GM19351 (cell line): ENCODE results near the gene CNR1.
A peak's percentile ranks its signal among the peaks of the same experiment; 100 is the strongest.
"Not testable (repeated sequence)": the region's sequence is repeated elsewhere in the genome, so short reads cannot be mapped to it uniquely, and the experiment has no call there.

Experiments
- ATAC-seq: cut with Tn5 transposase; IDR thresholded peaks from one replicate; pipeline ENCODE4 v1.9.1; 2021; ENCODE audit warnings: mild to moderate bottlenecking, moderate library complexity; ENCODE audit not compliant: unreplicated experiment

CNR1 gene

DNA sequence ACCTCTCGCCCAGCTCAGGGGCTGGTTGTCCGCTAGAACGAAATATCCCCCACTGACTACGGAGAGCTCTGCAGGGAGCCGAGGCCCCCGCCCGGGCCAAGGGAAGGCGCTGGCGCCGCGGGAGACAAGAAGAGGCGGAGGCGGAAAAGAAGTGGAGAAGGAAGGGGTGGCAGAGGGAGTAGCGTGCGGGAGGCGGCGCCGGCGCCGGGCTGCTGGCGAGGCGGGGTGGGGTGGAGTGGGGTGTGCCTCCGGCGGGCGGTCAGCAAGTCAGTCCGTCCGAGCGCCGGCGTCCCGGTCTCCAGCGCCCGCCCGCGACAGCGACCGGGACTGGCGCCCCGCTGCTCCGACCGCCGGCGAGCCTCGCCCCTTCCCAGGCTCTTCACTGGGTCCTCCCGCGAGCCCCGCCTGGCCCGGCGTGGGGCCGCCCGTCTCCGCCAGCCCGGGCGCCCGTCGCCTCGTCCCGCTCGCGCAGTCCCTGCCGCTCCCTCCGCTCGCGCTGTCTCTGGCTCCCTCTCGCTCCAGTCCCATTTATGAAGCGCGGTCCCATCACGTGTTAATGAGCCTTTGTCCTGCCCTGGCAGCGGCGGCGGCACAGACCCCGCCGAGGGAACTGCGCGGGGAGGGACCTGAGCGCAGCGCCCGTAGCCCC is at the start of gene CNR1:
Gene CNR1, minus strand, starts transcription at position 504 of the 649 bp plus-strand sequence. CDS start 21,073 bp downstream, outside the sequence.
- ATAC-seq: peak; percentile 46

DNA sequence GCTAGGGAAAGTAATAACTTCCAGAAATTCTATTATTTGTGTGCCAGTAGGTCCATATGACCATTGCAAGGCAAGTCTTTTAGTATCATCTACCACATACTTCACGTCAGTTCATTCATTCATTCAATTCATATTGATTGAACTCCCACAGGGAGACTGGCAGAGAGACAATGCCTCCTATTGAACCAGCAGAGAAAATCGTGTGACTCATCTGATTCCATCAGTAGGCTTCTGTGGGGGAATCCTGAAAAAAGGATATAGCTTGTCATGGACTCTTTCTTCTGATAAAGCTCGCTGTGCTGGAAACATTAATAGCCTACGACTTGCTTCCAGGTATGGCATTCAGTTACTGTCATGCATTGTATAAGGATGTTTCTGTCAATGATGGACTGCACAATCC is 45.3 kb upstream of the CNR1 start:
- ATAC-seq: no peak

- no peak for ATAC-seq
Measured at GRCh38 chr6:88209301-88209700, 43.2 kb upstream of the CNR1 start.

DNA sequence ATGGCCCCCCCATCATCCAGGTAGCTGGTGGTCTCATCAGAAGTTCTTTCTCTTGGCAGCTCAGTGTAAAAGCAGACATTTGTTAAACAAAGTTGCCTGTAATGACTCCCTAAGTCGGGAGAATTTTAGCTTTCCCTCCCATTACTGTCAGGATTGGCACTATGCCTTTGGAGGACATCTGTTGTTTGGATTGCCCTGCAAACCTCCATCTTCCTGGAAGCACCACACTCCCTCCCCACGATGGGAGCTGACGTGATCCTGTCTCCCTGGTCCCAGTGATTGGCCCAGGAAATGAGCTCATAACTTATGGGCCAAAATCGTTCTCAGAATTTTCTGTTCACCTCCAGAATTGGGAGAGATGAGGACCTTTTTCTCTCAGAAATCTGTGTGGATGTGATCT is 42.6 kb upstream of the CNR1 start:
- no peak for ATAC-seq

- not testable (repeated sequence) for ATAC-seq
Measured at GRCh38 chr6:88201734-88202133, 35.6 kb upstream of the CNR1 start.

DNA sequence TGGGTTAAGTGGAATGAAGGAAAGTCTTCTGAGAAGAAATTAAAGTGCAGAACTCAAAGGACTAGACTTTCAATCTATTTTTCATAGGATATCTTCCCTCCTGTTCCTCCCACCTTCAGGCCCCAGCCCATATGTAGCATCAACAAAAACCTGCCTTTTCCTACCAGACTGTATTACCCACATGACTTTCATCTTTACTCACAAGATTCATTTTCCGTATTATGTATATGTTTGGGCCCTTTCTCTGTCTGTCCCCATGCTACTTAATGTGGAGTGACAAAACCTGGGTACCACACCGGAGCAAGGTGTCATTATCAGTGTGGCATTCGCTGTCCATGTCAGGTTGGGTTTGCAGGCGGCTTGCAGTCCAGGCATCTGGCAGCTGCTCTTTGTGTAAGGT is 18.8 kb upstream of the CNR1 start:
- no peak for ATAC-seq

DNA sequence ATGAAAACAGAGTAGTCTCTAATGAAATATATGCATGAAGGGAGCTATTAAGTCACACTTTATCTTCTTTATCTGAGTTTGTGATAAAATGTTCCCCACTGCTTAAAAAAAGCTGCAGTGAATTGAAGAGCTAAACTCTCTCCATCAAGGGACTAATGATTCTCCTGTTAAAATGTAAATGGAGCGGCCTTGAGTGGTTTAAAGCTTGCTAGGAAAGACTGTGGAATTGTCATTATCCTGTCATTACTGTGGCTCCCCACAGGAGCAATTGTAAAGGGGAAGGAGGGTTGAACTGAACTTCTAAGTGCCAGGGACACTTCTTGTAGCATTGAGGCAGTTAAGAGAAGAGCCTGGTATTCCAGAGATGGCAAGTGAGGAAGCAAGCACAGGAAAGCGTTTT is 17.3 kb upstream of the CNR1 start:
- no peak for ATAC-seq

DNA sequence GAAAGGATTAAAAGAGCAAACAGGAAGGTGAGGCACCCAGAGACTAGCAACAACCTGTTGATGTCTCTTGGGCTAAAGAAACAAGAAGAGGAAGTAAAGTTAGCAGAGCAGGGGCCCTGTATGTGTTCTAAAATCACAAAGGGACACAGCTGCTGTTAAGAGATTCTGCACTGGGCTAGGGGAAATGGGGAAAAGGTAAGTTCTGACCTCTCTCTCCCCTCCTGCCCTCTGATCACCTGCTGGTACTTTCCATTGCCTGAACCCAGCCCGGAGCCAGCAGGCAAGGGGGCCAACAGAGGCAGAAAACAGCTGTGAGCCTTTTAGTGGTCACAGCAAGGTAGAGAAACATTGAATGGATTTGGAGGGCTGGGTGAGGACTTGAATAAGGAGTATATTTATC is 13.5 kb upstream of the CNR1 start:
- peak; percentile 65 for ATAC-seq

- peak; percentile 65 for ATAC-seq
Measured at GRCh38 chr6:88177961-88178464, 11.9 kb upstream of the CNR1 start.

DNA sequence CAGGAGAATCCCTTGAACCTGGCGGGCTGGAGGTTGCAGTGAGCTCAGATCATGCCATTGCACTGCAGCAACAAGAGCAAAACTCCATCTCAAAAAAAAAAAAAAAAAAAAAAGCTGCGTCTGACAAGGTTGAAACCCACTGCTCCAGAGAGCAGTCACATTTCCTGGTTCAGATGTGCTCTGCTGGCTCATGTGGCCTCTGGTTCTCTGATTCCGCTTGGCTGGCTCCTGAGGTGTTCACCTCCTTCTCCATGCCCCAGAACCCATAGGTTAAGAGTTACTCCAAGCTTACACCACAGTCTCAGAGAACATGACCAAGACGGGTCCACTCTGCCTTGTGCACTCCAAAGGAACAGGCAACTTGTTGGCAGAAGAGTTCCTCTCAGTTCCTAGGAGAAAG is 8.8 kb upstream of the CNR1 start:
- ATAC-seq: no peak

DNA sequence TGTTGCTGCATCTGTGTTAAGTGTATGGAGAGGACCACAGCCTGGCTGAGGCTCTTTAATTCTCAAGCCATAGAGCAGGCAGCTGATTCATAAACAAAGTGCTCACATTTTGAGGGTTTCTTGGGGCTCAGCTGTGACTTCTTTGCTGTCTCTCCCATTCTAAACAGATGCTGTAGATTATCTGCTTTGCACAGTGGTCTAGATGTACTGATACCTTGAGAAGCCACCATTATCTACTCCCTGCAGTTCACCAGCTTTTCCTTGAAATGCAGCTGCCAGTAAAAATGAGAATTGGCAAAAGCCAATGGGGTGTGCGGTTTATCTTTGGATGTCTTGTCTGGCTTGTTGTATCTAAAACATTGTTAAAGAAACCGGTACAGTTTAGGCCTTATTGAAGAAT is 5.2 kb upstream of the CNR1 start:
- ATAC-seq: no peak

DNA sequence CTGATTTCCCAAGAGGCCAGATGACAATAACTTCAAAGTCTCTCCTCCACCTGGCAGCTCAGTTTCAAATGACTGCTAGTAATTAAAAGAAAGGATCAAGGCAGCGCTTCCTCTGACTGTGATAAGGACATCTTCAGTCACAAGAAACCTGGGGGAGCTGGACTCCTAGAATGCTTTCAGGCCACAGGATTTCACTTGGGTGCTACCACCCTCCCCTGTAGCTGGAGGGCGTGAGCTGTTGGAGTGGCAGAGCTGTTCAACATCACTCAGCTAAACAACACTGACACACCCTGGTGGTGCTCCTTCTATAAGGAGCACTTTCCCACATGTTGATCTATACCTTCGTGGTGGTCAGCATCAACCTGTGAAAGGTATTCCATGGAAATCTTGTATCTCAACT is 2.2 kb upstream of the CNR1 start:
- ATAC-seq: no peak

DNA sequence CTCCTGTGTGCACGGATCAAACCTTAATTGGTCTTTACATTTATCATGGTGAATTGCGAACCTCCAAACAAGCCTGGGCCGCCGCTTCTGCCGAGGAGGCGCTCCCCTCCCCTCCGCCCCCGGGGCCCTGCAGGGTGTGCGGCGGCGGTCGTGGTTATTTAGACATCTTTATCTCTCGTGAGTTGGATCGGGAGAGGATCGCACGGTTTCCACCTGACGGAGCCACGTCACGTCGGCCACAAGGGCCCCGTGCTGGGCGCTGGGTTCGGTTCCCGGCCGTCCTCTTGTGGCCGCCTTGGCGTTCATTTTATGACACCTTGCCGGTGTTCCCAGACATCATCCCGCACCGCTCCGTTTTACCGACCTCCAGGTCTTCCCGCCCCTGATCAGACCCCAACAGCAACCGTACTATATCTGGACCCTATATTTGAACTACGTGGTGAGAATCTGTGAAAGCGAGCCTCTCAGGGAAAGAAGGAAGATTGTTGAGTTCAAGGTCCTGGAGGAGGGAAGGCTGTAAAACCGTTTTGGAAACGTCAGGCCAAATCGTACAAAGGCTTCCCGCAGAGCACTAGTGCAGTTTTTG is 1.3 kb upstream of the CNR1 start:
- peak; percentile 11 for ATAC-seq

DNA sequence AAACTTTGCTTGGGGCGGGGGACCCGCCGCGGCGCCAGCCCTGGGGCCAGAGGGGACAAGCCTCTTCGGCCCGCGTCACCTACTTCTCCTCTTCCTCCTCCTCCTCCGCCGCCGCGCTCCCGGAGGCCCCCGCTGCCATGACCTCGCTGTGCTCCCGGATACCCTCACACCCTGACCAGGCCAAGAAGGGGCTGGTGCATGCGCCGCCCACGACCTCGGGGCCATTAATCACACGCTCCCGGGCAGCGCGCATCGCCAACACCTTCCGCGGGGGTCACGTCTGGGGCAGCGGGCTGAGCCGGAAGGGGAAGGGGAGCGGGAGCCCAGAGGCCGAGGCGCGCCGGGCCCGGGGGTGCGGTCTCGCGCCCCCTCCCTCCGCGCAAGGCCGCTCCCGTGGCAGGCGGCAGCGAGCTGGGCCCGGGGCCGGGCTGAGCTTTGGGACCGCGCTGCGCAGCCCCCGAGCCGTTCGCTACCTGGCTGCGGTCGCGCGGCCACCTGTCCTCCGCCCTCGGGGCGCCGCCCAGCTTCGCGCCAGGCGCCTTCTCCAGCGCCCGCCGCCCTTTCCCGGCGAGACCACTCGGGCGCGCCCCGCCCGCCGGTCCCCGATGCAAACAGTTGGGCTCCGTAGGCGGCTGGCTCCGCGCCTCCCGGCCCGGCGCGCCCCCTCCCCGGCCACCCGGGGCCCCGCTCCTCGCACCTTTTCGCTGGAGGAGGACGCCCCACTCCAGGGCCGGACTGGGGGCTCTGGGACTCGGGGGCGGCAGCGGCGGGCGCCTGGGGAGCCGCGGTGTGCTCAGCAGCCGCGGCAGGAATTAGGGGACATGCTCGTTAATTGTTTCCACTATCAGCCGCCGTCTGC is 575 bp upstream of the CNR1 start:
- ATAC-seq: peak; percentile 37

DNA sequence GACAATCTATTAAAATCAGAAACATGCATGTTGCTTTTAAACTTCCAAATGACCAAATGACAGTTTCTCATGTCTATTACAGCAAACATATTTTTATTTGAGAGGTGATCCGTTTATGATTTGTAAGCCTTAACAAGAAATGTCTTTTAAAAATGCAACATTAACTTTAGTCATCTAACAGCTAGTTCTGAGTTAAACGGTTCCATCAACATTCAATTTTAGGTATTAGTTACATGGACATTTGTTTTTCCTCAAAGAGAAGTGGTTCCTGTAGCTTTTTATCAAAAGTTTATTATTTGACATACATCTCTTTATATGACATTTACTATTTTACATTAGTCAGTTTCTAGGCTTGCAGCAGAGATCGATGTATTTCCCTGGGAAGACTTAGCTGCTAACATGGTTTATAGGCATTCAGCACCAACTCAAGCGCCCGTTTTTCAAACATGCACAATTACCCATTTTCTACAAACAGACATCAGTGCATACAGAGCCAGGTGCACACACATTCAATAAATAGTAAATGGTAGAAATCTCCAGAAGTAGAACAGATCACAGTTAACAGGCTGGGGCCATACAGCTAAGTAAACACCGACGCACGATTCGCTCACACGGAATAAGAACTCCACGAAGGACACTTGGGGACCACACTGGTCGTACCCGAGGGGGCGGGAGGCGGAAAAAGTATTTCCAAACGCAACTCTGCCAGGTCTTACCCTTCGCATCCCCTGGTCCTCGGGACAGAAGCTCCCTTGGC is 882 bp downstream of the CNR1 start:
- peak; percentile 2 for ATAC-seq

DNA sequence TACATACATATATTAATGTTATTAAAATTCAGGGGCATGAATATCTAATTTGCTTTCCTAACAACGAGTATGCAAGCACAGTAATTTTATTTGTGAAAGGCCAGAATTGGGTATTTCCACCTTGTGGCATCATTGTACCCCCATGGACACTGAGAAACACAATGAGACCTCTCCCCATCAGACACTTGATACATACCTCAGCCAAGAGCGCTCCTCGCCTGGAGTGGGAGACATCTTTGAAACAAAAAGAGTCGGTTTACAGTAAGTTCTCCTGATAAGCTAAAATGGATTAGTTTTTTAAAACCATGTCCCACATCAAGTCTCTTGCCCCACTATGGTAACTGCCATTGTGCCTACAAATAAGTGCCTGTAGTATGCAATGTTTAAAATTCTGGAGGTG is 2.1 kb downstream of the CNR1 start:
- ATAC-seq: no peak

DNA sequence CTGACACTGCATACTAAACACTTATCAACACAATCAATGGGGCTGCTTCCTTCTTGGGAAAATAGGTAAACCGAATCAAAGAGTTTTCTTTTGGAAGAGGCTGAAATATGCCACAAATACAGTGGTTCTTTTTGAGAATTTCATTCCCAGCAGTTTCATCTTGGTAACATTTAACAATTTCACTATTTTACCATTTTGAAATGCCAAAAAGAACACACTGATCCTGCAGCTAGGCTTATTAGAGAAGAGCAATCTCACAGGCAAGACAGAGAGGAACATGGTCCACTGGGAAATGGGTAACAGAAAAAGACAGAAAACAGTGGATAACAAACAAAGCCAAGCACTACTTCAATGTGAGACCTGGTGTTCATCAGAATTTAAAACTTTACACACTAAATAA is 2.5 kb downstream of the CNR1 start:
- no peak for ATAC-seq

- no peak for ATAC-seq
Measured at GRCh38 chr6:88161940-88162339, 4.2 kb downstream of the CNR1 start.

DNA sequence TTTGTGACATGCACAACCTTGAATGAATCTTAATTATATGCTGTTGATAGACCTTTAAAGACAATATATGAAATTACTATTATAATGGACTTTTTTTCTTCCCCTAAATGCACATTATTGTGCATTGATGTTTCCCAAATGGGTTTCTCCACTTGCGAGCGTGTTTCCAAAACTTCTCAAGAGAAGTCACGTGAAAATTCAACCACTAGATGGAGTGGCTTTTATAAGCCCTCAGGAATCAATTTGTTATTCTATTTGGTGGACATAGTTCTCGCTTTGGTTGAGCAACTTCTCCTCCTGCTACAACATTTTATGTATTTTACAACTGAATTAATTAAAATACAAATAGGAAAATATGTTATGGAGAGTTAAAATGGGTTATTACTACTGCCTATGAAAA is 9.0 kb downstream of the CNR1 start:
- no peak for ATAC-seq

DNA sequence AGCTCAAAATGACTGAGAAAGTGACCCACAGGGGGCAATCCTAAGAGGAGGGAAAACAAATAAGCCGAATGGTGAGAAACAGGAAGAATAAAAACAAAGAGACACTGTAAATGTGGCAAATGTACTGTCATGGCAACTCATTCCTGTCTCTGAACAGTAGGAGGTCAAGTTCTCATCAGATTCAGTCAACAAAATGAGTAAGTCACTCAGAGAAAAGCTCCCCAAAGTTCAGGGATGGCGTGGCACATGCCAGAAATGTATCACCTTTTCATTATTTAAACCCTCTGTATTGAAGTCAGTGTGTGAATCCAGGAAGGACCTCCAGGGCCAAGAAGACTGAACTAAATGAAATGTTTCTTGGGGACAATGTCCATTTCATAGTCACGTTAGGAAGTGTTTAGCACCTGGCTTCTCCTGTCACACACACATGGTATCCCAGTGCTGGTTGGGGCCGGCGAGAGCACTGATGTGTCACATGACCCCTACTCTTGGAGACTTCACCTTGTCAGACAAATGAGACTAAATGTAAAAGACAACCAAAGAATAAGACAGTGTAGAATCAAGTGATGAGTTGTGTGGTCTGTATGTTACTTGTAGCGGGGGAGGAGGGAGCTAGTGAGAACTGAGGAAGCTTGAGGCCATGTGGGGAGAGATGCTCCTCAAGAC is 20.7 kb downstream of the CNR1 start:
- ATAC-seq: no peak
